DOHH2 (cell line): ENCODE data around the gene TRIM63.

Experiments used
- H3F3A ChIP-seq: fragments of 200-600 bp; sonication (generic), shearing (Covaris generic); 2 replicates; pipeline ENCODE4 v1.6.0; 2016; ENCODE audit warnings: antibody characterized with exemption, mild to moderate bottlenecking; ENCODE audit not compliant: control insufficient read depth, insufficient read depth
- H3K27ac ChIP-seq: fragments of 200-600 bp; sonication (generic); 2 replicates; pipeline ENCODE4 v1.5.1; 2014; ENCODE audit warnings: low read depth, mild to moderate bottlenecking, low read length, moderate library complexity
- H3K27me3 ChIP-seq: fragments of 200-600 bp; sonication (generic); 2 replicates; pipeline ENCODE4 v1.6.1; 2014; ENCODE audit warnings: mild to moderate bottlenecking, low read length, mixed read lengths; ENCODE audit not compliant: control insufficient read depth
- H3K36me3 ChIP-seq: fragments of 200-600 bp; sonication (generic); 2 replicates; pipeline ENCODE4 v1.6.1; 2014; ENCODE audit warnings: mild to moderate bottlenecking, low read length, moderate library complexity, mixed read lengths; ENCODE audit not compliant: control insufficient read depth
- H3K4me1 ChIP-seq: fragments of 200-600 bp; sonication (generic); 2 replicates; pipeline ENCODE4 v1.6.1; 2014; ENCODE audit warnings: mild to moderate bottlenecking, low read length, mixed read lengths; ENCODE audit not compliant: control insufficient read depth
- H3K4me2 ChIP-seq: fragments of 200-600 bp; sonication (generic); 2 replicates; pipeline ENCODE4 v1.6.0; 2014; ENCODE audit warnings: mild to moderate bottlenecking, low read length, moderate library complexity
- H3K4me3 ChIP-seq: fragments of 200-600 bp; sonication (generic); 2 replicates; pipeline ENCODE4 v1.5.1; 2014; ENCODE audit warnings: mild to moderate bottlenecking, low read length, mixed read lengths
- H3K79me2 ChIP-seq: fragments of 200-600 bp; sonication (generic); 2 replicates; pipeline ENCODE4 v1.6.1; 2014; ENCODE audit warnings: mild to moderate bottlenecking, low read length, mixed read lengths; ENCODE audit not compliant: control insufficient read depth
- H3K9me2 ChIP-seq: fragments of 200-600 bp; sonication (generic); replicated peaks from 2 replicates; pipeline ENCODE4 v1.6.1; 2014; ENCODE audit warnings: mild to moderate bottlenecking, low read length, mixed read lengths; ENCODE audit not compliant: control insufficient read depth
- H3K9me3 ChIP-seq: fragments of 200-600 bp; sonication (generic); 2 replicates; pipeline ENCODE4 v1.6.1; 2014; ENCODE audit warnings: antibody characterized with exemption, low read length, mixed read lengths; ENCODE audit not compliant: control insufficient read depth, insufficient read depth
- H4K20me1 ChIP-seq: fragments of 200-600 bp; sonication (generic); 2 replicates; pipeline ENCODE4 v1.6.0; 2014; ENCODE audit warnings: low read depth, mild to moderate bottlenecking, antibody characterized with exemption, low read length, moderate library complexity; ENCODE audit not compliant: control insufficient read depth, insufficient read depth
- EZH2phosphoT487 ChIP-seq: fragments of 200-600 bp; sonication (generic); IDR thresholded peaks from 2 replicates; pipeline ENCODE4 v1.6.1; 2017; ENCODE audit warnings: borderline replicate concordance, mild to moderate bottlenecking, antibody characterized with exemption, low read length, moderate library complexity, mixed read lengths
- TF ChIP-seq, protein P1 (sequence below): fragments of 200-600 bp; sonication (generic); IDR thresholded peaks from one replicate; pipeline ENCODE4 v1.5.1; 2014; ENCODE audit warnings: antibody characterized with exemption, mild to moderate bottlenecking, low read depth, low read length; ENCODE audit not compliant: poor library complexity, severe bottlenecking

The TRIM63 gene

GRCh38 chr1:26022404-26022779 is 45.0 kb downstream of the TRIM63 start:
- H3K36me3 ChIP-seq: no peaks in the 10 kb centered on the region
- TF ChIP-seq EZH2phosphoT487: no peak
- TF ChIP-seq, protein P1, sequence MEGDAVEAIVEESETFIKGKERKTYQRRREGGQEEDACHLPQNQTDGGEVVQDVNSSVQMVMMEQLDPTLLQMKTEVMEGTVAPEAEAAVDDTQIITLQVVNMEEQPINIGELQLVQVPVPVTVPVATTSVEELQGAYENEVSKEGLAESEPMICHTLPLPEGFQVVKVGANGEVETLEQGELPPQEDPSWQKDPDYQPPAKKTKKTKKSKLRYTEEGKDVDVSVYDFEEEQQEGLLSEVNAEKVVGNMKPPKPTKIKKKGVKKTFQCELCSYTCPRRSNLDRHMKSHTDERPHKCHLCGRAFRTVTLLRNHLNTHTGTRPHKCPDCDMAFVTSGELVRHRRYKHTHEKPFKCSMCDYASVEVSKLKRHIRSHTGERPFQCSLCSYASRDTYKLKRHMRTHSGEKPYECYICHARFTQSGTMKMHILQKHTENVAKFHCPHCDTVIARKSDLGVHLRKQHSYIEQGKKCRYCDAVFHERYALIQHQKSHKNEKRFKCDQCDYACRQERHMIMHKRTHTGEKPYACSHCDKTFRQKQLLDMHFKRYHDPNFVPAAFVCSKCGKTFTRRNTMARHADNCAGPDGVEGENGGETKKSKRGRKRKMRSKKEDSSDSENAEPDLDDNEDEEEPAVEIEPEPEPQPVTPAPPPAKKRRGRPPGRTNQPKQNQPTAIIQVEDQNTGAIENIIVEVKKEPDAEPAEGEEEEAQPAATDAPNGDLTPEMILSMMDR: no peak
- no peaks in the 10 kb centered on the region for H3K9me3 ChIP-seq
- no peaks in the 10 kb centered on the region for H4K20me1 ChIP-seq
- no peaks in the 10 kb centered on the region for H3K9me2 ChIP-seq
- H3K4me2 ChIP-seq: no peak overlapping the region
- H3K79me2 ChIP-seq: no peaks in the 10 kb centered on the region
- H3K27ac ChIP-seq: no peak overlapping the region
- H3K27me3 ChIP-seq: peaks cover 13% of the 10 kb centered on the region
- no peaks in the 10 kb centered on the region for H3K4me1 ChIP-seq
- no peak overlapping the region for H3K4me3 ChIP-seq
- H3F3A ChIP-seq: no peaks in the 10 kb centered on the region

DNA sequence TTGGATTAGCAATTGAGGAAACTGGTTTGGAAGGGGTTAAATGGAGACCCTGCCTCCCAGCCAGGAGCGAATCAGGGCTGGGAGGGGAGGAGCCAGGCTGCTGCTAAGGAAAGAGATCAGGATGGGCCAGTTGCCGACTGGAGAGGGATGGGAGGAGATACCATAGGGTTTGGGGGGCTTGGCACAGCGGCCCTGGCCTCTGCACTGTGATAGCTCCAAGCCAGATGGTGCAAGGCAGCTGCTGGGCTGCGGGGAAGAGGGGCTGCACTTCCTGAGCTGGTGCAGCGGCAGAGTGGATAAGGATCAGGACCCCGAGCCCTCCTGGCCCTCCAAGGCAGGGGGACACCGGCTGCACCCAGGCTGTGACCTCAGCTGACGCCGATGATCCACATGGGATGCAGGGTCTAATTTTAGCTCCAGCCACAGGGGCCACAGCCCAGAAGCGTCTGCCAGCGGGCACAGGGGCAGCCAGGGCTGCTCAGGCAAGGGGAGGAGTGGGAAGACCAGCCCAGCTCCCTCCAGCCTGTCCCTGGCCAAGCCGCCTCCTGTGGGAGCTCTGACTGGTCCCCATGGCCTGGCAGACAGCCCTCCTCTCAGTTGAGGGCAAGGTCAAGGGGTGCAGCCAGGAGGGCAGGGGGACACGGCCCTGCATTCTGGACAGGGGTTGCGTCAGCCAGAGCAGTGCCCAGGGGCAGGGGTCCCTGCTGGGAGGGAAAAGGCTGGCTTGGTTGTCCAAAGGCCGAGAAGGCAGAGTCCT is 45.6 kb downstream of the TRIM63 start, which contains the start of gene EXTL1:
Gene EXTL1 (plus strand): TSS at position 129 of the 757 bp plus-strand sequence. CDS start 872 bp downstream, outside the sequence.
- Histone ChIP-seq H3K27ac (no peak within 1 kb of the TSS), H3K4me3 (no peak within 1 kb of the TSS), H3K79me2 (no peaks in the 10 kb centered on the region), H3K9me3 (no peaks in the 10 kb centered on the region), H3K36me3 (no peaks in the 10 kb centered on the region), H3K27me3 (peaks cover 11% of the 10 kb centered on the region), H3K9me2 (no peaks in the 10 kb centered on the region), H4K20me1 (no peaks in the 10 kb centered on the region), H3K4me1 (no peaks in the 10 kb centered on the region), H3F3A (no peaks in the 10 kb centered on the region), H3K4me2 (no peak within 1 kb of the TSS)
- TF ChIP-seq EZH2phosphoT487: no peak
- TF ChIP-seq, protein P1: no peak

DNA sequence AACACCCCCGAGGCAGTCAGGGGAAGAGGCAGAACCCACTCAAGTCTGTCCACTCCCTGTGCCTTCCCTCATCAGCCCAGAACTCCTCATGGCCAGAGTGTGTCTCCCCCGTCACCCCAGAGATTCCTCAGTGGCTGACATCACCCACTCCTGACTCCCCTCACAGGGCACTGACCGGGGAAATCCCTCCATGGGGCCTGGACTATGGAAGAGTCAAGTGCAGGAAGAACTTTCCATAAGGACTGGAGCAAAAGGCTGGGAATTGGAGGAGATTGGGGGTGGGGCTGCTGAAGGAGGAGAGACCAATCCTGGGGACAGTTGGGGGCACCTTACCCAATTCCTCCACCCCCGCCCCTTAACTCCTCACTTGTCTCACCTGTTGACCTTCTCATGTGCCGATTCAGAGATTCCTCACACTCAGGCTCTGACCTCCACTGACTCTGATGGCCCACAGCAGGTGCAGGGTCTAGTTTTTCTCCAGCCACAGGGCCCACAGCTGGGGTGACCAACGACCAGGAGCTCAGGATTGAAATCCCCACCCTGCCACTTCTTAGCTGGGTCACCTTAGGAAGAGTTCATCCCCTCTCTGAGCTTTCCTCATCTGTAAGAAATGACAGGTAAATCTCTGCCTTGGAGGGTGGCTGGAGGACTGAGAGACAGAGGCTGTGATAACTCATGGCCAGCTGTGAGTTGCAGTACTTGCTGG is 46.3 kb downstream of the TRIM63 start:
- H3F3A ChIP-seq: no peaks in the 10 kb centered on the region

More for the DNA sequence above, 46.3 kb downstream of the TRIM63 start:
- H3K27ac ChIP-seq: no peak overlapping the region
- no peak for TF ChIP-seq EZH2phosphoT487
- TF ChIP-seq, protein P1: no peak
- no peaks in the 10 kb centered on the region for H3K4me1 ChIP-seq
- no peaks in the 10 kb centered on the region for H3K36me3 ChIP-seq
- H3K4me2 ChIP-seq: no peak overlapping the region
- H4K20me1 ChIP-seq: no peaks in the 10 kb centered on the region
- H3K27me3 ChIP-seq: peaks cover 11% of the 10 kb centered on the region
- no peak overlapping the region for H3K4me3 ChIP-seq
- no peaks in the 10 kb centered on the region for H3K9me3 ChIP-seq
- H3K79me2 ChIP-seq: no peaks in the 10 kb centered on the region
- H3K9me2 ChIP-seq: no peaks in the 10 kb centered on the region
